Measurements from ENCODE around the gene DCC.

DNA sequence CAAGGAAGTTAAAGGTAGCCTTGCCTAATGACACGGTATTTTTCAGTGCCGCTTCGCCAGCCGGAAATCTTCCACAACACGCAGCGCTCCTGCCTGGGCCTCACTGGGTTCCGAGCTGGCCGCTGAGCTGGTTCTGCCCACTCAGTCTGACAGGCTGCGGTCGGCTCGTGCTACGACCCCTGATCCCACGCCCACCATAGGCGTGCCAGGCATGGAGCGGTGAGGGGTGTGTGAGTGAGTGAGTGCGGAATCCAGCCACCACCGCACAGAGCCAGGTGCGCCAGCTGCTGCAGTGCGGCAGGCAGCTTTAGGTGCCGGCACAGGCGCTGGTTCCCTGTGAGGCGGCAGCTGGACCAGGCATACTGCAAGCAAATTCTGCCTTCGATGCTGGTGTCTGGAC, 407.9 kb downstream of the DCC start:
- TF ChIP-seq POLR2A (IDR thresholded peaks at IDR 0.05): no peak
- TF ChIP-seq, protein P1, sequence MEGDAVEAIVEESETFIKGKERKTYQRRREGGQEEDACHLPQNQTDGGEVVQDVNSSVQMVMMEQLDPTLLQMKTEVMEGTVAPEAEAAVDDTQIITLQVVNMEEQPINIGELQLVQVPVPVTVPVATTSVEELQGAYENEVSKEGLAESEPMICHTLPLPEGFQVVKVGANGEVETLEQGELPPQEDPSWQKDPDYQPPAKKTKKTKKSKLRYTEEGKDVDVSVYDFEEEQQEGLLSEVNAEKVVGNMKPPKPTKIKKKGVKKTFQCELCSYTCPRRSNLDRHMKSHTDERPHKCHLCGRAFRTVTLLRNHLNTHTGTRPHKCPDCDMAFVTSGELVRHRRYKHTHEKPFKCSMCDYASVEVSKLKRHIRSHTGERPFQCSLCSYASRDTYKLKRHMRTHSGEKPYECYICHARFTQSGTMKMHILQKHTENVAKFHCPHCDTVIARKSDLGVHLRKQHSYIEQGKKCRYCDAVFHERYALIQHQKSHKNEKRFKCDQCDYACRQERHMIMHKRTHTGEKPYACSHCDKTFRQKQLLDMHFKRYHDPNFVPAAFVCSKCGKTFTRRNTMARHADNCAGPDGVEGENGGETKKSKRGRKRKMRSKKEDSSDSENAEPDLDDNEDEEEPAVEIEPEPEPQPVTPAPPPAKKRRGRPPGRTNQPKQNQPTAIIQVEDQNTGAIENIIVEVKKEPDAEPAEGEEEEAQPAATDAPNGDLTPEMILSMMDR (IDR thresholded peaks at IDR 0.05): no peak

Data from testis (tissue), 2 donors.